ENCODE results near the gene PXDC1.

The PXDC1 gene, protein sequence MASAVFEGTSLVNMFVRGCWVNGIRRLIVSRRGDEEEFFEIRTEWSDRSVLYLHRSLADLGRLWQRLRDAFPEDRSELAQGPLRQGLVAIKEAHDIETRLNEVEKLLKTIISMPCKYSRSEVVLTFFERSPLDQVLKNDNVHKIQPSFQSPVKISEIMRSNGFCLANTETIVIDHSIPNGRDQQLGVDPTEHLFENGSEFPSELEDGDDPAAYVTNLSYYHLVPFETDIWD

GRCh38 chr6:3751077-3751729, at the start of gene PXDC1:
Gene PXDC1 (minus strand): TSS chr6:3751713. CDS start chr6:3751531, 182 bp downstream.
- peak; percentile 4 to 10 for ATAC-seq

- ATAC-seq: no peak
Measured at GRCh38 chr6:3800850-3801591, 49.5 kb upstream of the PXDC1 start.

- ATAC-seq: no peak
Measured at GRCh38 chr6:3799719-3800118, 48.2 kb upstream of the PXDC1 start.

DNA sequence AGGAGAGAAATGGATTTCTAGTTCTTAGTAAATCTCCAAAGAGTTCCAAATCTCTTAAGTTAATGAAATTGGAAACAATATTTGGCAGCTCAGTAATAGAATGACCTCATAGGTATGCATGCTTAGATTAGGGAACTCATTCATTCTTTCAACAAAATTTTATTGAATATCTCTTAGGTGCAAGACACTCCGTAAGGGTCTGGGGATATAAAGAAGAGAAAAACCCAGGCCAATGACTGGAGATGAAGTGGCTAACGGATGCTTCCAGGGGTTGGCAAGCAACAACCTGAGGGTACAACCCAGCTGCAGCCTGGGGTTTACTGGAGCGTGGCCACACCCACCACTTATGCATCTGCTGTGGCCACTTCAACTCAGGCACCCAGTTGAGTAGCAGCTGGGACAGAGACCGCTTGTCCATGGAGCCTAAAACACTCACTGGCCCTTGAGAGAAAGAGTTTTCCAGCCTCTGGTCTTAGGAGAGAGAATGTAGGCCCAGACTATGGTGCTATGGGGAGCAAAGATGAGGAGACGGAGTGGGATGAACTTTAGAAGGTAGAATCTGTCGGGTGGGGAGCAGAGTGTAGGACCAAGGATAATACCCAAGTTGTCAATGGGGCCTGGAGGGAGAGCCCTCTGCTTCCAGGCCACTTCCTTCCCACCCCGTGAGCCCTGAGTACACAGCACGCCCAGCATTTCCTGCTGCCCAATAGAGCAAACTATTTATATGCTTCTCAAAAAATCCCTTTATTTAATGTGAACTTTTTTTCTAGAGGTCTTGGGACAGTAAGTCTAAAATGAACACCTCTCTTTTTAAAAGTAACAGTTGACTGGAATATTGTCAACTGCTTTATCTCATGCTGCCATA, 46.8 kb upstream of the PXDC1 start:
- no peak for ATAC-seq

DNA sequence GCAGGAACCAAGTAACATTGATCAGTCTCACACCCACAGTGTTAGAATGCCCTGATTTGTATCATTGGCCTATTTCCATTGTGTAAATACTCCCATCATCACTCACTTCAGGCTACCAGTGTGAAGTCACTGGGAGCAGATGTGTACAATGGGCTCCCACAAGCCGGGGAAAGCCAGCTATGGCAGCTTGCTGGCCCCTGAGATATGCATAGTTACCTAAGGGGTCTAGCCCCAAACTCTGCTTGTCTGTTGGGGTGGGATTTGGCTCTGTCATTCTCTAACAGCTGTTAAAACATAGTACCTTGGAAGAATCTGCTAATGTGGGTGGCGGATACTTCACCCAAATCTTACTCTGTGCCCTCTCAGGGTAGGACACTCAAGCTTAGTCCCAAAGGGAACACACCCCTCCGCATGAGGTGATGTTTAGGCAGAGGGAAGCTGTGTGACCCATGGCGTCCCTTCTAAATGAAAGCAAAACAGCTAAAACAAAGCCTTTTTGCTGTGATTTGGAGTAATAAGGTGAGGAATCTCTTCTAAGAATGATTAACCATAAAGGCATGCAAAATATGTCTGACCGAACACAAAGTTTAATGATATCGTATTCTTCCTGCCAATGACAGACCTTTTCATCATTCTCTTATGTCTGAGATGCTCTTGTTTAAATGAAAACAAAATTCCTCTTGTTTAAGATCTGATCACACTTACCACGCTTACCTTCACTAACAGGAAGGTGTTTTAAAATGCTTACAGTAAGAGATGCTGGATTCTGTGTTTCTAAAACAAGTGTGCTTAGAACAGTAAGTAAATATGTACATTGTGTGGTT, 45.9 kb upstream of the PXDC1 start:
- no peak for ATAC-seq

DNA sequence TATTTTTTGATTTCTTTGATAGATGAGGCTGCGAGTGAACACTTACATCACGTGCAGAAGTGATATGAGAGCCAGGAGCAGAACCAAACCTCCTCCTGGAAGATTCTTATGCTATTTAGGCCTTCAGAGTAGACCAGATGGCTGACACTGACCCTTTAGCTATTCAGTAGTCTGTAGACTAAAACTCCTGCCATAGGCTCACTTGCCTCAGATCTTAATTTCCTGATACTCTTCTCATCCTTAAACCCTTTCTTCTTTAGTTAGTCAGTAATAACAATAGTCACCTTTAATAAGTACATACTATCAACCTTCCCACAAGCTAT, 45.2 kb upstream of the PXDC1 start:
- no peak for ATAC-seq

DNA sequence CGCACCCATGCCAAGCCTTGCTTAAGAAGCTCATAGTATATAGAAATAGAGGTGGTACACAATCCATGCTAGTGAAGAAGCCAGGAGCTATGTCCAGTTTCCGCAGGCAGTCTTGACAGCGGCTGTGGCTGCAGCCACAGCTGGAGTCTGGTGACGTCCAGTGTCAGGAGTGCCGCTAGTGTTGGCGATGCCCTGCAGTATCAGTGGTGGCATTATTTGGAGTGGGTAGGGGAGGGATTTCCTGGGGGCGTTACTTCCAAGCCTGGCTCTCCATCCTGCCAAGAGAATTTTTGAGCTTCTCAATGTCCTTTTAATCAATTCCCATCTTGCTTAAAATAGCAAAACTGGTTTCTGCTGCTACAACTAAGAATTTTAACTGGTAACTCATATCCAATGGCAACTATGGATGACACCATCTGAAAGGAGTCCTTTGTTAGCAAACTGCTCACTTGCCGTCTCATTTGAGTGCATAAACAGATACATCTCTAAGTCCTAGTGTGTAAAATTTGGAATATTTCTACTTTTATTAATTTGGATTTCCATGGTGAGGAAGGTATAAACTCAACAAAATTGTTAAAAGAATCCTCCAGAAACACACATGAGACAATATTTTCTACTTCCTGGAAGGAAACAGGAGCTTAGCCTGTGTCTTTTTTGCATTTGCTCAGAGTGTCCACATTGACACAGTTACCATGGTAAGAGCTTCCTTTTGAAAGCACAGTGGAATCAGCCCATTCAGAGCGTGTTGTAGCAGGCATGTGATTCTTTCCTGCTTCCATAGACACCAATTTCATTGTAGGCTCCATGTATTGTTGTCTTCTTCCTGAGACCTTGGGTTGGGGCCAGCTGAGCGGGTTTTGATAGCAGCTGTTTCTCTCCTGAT, 44.6 kb upstream of the PXDC1 start:
- ATAC-seq: no peak

DNA sequence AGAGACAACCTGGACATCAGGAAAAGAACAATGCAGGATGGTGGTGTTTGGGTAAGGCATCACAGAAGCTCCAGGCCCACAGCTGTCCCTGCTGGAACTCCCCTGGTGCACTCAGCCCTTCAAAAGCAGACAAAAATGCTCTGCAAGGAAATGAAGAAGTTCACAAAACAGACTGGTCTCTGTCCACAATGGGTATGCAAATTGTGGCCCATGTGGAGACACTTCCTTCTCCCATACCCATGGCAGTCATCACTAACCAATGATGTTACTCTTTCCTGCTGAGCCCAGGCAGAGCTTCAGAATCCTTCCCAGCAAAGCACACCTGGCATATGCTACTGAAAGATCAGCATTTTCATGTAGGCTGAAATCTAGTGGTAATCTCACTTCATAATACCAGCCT, 42.6 kb upstream of the PXDC1 start:
- ATAC-seq: peak in 1 of 2 donors; percentile 25

- peak; percentile 65 to 77 for ATAC-seq
Measured at GRCh38 chr6:3793545-3793944, 42.0 kb upstream of the PXDC1 start.

- ATAC-seq: peak in 1 of 2 donors; percentile 28
Measured at GRCh38 chr6:3791526-3792203, 40.2 kb upstream of the PXDC1 start.

DNA sequence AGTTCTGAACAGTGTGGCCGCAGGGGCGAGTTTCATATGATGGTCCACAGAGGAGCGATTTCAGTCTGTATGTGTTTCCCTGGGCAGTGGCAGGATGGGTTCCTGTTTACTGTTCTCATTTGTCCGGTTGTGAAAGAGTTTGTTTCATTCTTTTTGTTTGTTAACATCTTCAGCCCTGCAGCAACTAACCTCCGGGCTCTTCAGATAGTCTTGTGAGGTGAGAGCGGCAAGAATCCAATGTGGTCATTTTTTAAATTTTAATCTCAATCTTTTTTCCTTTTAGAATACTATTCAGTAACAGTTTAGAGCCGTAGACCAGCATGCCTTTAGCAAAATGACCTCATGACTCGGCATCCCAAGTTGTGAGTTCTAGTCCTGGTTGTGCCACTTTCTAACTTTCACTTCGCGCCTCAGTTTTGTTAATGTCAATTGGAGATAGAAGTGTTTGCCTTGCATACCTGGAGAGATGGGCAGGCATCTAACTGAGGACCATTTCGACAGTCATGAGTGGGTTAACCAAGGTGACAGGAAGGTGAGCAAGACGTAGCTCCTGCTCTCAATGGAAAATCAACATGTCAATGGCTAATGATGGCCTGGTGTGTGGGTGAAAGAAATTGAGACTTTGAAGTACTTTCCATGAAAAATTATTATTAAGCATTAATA, 38.5 kb upstream of the PXDC1 start:
- no peak for ATAC-seq

DNA sequence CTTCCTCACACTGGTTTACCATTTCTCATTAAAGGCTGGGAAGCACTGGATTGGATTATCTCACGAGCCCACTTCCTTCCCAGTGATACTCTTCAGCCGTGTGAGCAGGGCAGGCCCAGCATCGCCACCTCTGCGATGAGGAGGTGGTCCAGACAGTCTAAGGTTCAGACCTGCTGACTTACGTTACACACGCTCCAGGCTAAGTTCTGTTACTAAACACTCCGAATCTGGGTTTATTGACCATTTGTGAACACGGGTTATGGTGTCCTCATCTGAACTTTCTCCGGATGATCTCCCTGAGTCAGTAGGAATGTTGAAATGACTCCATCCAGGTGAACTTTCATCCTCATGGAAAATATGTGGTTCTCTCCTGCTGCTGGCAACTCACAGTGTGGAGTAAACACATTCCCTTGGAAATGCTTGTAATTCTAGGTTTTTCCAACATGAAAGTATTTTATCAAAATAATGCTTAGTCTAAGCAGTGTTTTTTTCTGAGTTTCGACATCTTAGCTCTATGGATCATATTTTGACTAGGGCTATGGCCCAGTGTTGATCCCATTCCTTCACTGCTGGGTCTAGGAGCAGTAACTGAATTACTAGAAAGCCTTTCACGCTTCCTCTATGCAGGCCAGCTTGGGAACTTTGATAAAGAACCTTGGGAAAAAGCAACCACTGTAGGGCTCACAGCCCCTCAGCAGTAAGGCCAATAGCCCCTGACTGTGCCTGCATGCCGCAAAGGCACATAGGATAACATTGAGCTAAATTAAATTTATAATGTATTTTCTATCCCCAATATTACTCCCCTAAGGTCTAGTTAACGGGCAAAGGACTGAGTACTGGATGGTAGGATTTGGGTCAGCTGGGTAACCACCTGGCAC, 37.7 kb upstream of the PXDC1 start:
- ATAC-seq: no peak

GRCh38 chr6:3788408-3789017, 37.0 kb upstream of the PXDC1 start:
- no peak for ATAC-seq

DNA sequence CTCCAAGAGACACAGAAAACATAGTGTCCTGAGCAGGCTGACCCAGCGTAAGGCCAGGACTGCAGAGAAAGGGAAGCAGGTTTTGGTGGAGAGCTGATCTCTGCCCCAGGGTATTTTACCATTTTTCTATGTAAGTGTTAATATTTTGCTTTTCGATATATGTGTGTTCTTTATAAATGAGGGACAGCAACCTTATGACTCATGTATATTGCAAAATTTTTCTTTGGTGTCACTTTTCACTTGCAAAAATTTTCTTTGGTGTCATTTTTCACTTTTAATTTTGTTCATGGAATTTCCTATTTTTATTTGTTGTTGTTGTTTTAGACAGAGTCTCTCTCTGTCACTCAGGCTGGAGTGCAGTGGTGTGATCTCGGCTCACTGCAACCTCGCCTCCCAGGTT, 34.6 kb upstream of the PXDC1 start:
- ATAC-seq: no peak

DNA sequence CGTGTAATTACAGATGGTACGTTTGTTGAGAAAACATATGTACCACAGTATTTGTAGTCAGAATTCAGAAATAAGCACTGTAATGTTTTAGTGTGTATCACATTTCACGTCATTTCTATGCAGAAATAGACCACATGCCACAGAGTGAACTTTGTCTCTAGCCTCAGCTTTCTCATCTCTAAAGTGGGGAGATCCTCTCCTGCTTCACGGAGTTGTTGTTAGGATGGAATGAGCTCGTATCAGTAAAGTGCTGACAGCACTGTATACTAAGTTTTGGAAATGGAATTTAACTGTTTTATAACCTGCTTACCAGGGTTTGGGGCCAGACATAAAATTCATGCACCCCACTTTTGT, 34.2 kb upstream of the PXDC1 start:
- no peak for ATAC-seq

DNA sequence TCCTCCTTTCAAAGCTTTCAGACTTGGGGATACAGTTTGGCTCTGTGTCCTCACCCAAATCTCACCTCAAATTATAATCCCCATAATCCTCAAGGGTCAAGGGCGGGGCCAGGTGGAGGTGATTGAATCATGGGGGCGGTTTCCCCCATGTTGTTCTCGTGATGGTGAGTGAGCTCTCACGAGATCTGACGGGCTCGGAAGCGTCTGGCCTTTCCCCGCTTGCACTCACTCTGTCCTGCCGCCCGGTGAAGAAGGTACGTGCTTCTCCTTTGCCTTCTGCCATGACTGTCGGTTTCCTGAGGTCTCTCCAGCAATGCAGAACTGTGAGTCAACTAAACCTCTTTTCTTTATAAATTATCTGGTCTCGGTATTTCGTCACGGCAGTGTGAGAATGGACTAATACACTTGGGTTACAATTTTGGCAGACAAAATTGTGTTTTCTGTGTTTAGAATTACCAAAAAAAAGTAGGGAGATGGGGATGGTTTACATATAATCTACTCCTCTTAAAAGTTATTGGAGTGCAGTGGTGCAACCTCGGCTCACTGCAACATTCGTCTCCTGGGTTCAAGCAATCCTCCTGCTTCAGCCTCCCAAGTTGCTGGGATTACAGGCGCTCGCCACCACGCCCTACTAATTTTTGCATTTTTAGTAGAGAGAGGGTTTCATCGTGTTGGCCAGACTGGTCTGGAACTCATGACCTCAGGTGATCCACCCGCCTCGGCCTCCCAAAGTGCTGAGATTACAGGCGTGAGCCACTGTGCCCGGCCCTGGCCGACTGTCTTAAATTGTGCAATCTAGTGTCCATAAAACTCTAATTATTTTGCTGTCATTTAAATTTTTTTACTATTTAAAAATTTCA, 33.6 kb upstream of the PXDC1 start:
- no peak for ATAC-seq

- no peak for ATAC-seq
Measured at GRCh38 chr6:3784423-3784822, 32.9 kb upstream of the PXDC1 start.

Measured in activated CD4-positive, CD25-positive, alpha-beta regulatory T cell treated with anti-CD3 and anti-CD28 coated beads, Interleukin-2, amount 50 U/mL, for 24 hours (primary cell).